GM18517 (cell line): ENCODE results near the gene RPAIN.

Source experiments
- ATAC-seq: cut with Tn5 transposase; IDR thresholded peaks from one replicate; pipeline ENCODE4 v1.9.1; 2021; ENCODE audit warnings: mild to moderate bottlenecking, moderate library complexity; ENCODE audit not compliant: unreplicated experiment

The RPAIN gene

DNA sequence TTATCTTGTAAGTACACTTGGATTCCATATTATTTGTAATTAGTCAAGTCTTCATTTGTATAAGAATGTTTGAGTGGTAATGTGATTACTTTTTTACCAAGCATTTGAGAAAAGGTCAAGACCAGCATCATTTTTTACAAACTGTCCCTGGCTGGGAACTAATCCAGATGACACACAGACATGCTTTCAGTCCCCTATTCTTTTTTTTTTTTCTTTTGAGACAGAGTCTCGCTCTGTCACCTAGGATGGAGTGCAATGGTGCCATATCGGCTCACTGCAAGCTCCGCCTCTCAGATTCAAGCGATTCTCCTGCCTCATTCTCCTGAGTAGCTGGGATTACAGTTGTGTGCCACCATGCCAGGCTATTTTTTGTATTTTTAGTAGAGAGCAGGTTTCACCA, 61.5 kb downstream of the RPAIN start:
- no peak for ATAC-seq
